ENCODE data around the gene LTV1.

DNA sequence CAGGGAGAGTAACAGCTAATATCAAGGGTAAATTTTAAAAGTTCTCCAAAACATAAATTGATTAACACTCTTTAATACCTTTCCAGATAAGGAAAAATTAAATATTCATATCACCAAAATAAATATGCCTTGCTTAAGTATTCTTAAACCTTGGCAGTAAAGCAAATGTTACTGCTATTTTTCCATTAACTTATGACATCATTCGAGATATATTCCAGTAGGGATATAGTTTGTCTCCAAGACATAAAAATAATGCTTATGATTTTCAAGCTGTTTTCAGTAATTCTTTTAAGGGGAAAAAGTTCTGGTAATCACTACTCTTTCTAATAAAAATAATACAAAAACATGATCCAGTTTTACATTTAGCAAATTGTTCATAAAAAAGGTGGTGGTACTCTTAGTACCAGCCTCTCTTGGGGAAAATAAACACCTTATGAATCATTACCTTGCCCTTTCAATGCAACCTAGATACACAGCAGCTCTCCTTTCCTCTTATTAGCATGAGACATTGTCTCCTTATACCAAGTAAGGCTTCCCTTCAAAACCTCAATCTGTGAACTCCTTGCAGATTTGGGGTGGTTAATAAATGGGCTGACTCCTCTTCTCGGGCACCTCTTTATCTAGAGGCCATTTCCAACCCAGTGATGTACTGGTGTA is 31.5 kb upstream of the LTV1 start:
- TF ChIP-seq ZNF274 (IDR thresholded peaks at IDR 0.05; ENCODE audit: low read depth, low read length): no peak
- no peak for TF ChIP-seq YY1 (IDR thresholded peaks at IDR 0.05; ENCODE audit: insufficient read depth, insufficient read length)
- TF ChIP-seq SUZ12 (IDR thresholded peaks at IDR 0.05; ENCODE audit: extremely low read depth, insufficient read depth, insufficient read length): no peak
